VCaP (cell line): ENCODE results near the gene PSIP1.
"Not testable (repeated sequence)": the region's sequence is repeated elsewhere in the genome, so short reads cannot be mapped to it uniquely, and the experiment has no call there.

Experiments used
- H3K27ac ChIP-seq: fragments of 450-650 bp; 2 replicates; pipeline ENCODE4 v1.5.1; 2017
- CTCF ChIP-seq: fragments of 450-650 bp; conservative IDR thresholded peaks from 2 replicates; pipeline ENCODE4 v1.5.1; 2017; ENCODE audit warnings: mild to moderate bottlenecking, moderate library complexity

PSIP1 gene

GRCh38 chr9:15541872-15542271 lies 31.1 kb upstream of the PSIP1 start:
- no peak overlapping the region for H3K27ac ChIP-seq
- TF ChIP-seq CTCF, result no peak

GRCh38 chr9:15531380-15531779 lies 20.6 kb upstream of the PSIP1 start:
- H3K27ac ChIP-seq, result no peak overlapping the region
- no peak for TF ChIP-seq CTCF

GRCh38 chr9:15529566-15530324 lies 19.0 kb upstream of the PSIP1 start:
- no peak for TF ChIP-seq CTCF

GRCh38 chr9:15527035-15527434 lies 16.3 kb upstream of the PSIP1 start:
- H3K27ac ChIP-seq, result not testable (repeated sequence)

More at GRCh38 chr9:15529566-15530324, 19.0 kb upstream of the PSIP1 start:
- H3K27ac ChIP-seq, result no peak overlapping the region

GRCh38 chr9:15525958-15526357 lies 15.2 kb upstream of the PSIP1 start:
- H3K27ac ChIP-seq, result no peak overlapping the region
- TF ChIP-seq CTCF, result no peak

GRCh38 chr9:15524845-15525455 lies 14.2 kb upstream of the PSIP1 start:
- no peak for TF ChIP-seq CTCF
- H3K27ac ChIP-seq, result no peak overlapping the region

GRCh38 chr9:15522130-15522755 lies 11.5 kb upstream of the PSIP1 start:
- no peak overlapping the region for H3K27ac ChIP-seq
- TF ChIP-seq CTCF, result no peak

GRCh38 chr9:15521254-15521653 lies 10.5 kb upstream of the PSIP1 start:
- no peak overlapping the region for H3K27ac ChIP-seq
- no peak for TF ChIP-seq CTCF
